GM18511 (cell line): ENCODE measurements around the gene KIF1B.
A peak's percentile ranks its signal among the peaks of the same experiment; 100 is the strongest.
"Not testable (repeated sequence)": the region's sequence is repeated elsewhere in the genome, so short reads cannot be mapped to it uniquely, and the experiment has no call there.

Source experiments
- ATAC-seq: cut with Tn5 transposase; IDR thresholded peaks from one replicate; pipeline ENCODE4 v1.9.1; 2021; ENCODE audit warnings: mild to moderate bottlenecking, moderate library complexity; ENCODE audit not compliant: unreplicated experiment

KIF1B gene

GRCh38 chr1:10380594-10381275 lies 170.4 kb downstream of the KIF1B start:
- no peak for ATAC-seq

- no peak for ATAC-seq
Measured at GRCh38 chr1:10383630-10384029, 173.3 kb downstream of the KIF1B start.

- ATAC-seq: no peak
Measured at GRCh38 chr1:10384219-10384618, 173.8 kb downstream of the KIF1B start.

GRCh38 chr1:10386761-10387676 lies 176.6 kb downstream of the KIF1B start:
- no peak for ATAC-seq

GRCh38 chr1:10387677-10388386 lies 177.5 kb downstream of the KIF1B start:
- no peak for ATAC-seq

GRCh38 chr1:10388387-10388715 lies 178.0 kb downstream of the KIF1B start:
- no peak for ATAC-seq

- ATAC-seq: no peak
Measured at GRCh38 chr1:10389271-10389973, 179.1 kb downstream of the KIF1B start.

- ATAC-seq: no peak
Measured at GRCh38 chr1:10396870-10397269, 186.5 kb downstream of the KIF1B start.

GRCh38 chr1:10398278-10398733 lies 187.9 kb downstream of the KIF1B start:
- no peak for ATAC-seq

GRCh38 chr1:10398734-10399443 lies 188.5 kb downstream of the KIF1B start, which contains the start of gene PGD:
TSS of gene PGD (plus strand) at chr1:10399064. CDS start at chr1:10399118, 54 bp downstream.
- peak; percentile 96 for ATAC-seq

- ATAC-seq: no peak
Measured at GRCh38 chr1:10399444-10399941, 189.1 kb downstream of the KIF1B start.

GRCh38 chr1:10400013-10400412 lies 189.6 kb downstream of the KIF1B start:
- no peak for ATAC-seq

GRCh38 chr1:10401281-10401680 lies 190.9 kb downstream of the KIF1B start:
- ATAC-seq: no peak

GRCh38 chr1:10402729-10403274 lies 192.4 kb downstream of the KIF1B start:
- no peak for ATAC-seq

GRCh38 chr1:10407201-10407600 lies 196.8 kb downstream of the KIF1B start:
- no peak for ATAC-seq

GRCh38 chr1:10415211-10415930 lies 205.0 kb downstream of the KIF1B start:
- no peak for ATAC-seq

- ATAC-seq: not testable (repeated sequence)
Measured at GRCh38 chr1:10415967-10416366, 205.6 kb downstream of the KIF1B start.

GRCh38 chr1:10418741-10419140 lies 208.4 kb downstream of the KIF1B start:
- ATAC-seq: not testable (repeated sequence)

- ATAC-seq: no peak
Measured at GRCh38 chr1:10419351-10419750, 209.0 kb downstream of the KIF1B start.
